ENCODE data around the gene SOCS7. TPM values are rescaled to one million over a fixed set of nuclear protein-coding genes. Genes with fewer than 3 reads are reported as not detected.

SOCS7 gene
- total and polyA plus RNA-seq, 2 of the 4 experiments (the other 2 are of a cell fraction), result 6.5 to 6.8 TPM

- Histone ChIP-seq H4K8ac (ENCODE audit: low read depth in 2 of 2, low read length in 2 of 2) (peak overlapping the region; percentile 70 to 88), H4K5ac (ENCODE audit: low read depth, low read length) (peak overlapping the region; percentile 71), H3K9me3 (ENCODE audit: control insufficient read depth, insufficient read depth, low read length) (no peaks in the 10 kb centered on the region), H4K20me1 (ENCODE audit: insufficient read depth, low read length) (peaks cover 20% of the 10 kb centered on the region), H2BK20ac (ENCODE audit: low read depth, low read length) (peak overlapping the region; percentile 74; the same call in 1 of the 2 replicates), H3K18ac (ENCODE audit: low read depth, low read length) (peak overlapping the region; percentile 57; the same call in 1 of the 2 replicates), H3K27me3 (ENCODE audit: control insufficient read depth, insufficient read depth, low read length) (no peaks in the 10 kb centered on the region), H3K9ac (ENCODE audit: low read depth, low read length) (no peak overlapping the region), H3K4me2 (ENCODE audit: low read depth, low read length) (no peak overlapping the region), H3K4ac (ENCODE audit: low read depth, low read length) (peak overlapping the region; percentile 91), H3K4me1 (ENCODE audit: control insufficient read depth, insufficient read depth, low read length) (peaks cover 37% of the 10 kb centered on the region), H2AFZ (replicated peaks; ENCODE audit: low read length, poor library complexity) (peak overlapping the region; percentile 89), H2BK5ac (ENCODE audit: low read depth, low read length, poor library complexity, severe bottlenecking) (no peak overlapping the region), H4K91ac (ENCODE audit: insufficient read depth, low read depth, low read length) (peak overlapping the region; percentile 68), H2AK9ac (replicated peaks; ENCODE audit: low read depth, low read length, poor library complexity) (peak overlapping the region; percentile 97), H3K4me3 (ENCODE audit: insufficient read depth, low read depth, low read length) (no peak overlapping the region), H3K56ac (ENCODE audit: extremely low read depth, insufficient read depth, low read length) (no peak overlapping the region; the same call in 1 of the 2 replicates), H2AK5ac (ENCODE audit: low read depth, low read length) (peak overlapping the region; percentile 84), H3K14ac (replicated peaks; ENCODE audit: low read depth, low read length) (peak overlapping the region; percentile 86), H2BK15ac (ENCODE audit: low read depth, low read length) (0 out of 3 replicates have a peak overlapping the region, but pooled peaks have one; percentile 64), H3K9me1 (ENCODE audit: insufficient read depth, low read length) (peaks cover 18% of the 10 kb centered on the region; the same call in 1 of the 2 replicates), H3K23ac (ENCODE audit: low read depth, low read length) (peak overlapping the region; percentile 83), H3K36me3 (ENCODE audit: control insufficient read depth, insufficient read depth, low read length) (no peaks in the 10 kb centered on the region), H3K27ac (ENCODE audit: insufficient read depth, low read length) (no peak overlapping the region; the same call in 1 of the 2 replicates), H2BK120ac (ENCODE audit: low read depth, low read length) (peak overlapping the region; percentile 81; the same call in 1 of the 2 replicates), H3K79me1 (ENCODE audit: low read depth in 1 of 2, low read length in 2 of 2) (peaks cover 9 to 39% of the 10 kb centered on the region in 2 experiments)
- ChIA-PET CTCF (no interaction called here), POLR2A (ENCODE audit: unreplicated experiment) (interaction anchor here (0.7 kb wide), 1 partner anchor 188 kb away, joined by 11 read pairs; no protein-coding TSS in a partner anchor)
- WGBS, 2 experiments (ENCODE audit: extremely low coverage in 2 of 2, insufficient read length in 1 of 2), result 29% methylated on average over 3 of the region's 9 CpGs; no CpG with 5 or more reads in 1 of the 2 experiments
- intact Hi-C loops (cut with micrococcal nuclease) (no loop called here), in situ Hi-C loops (cut with MboI; ENCODE audit: low sequenced_read_pairs) (no loop called here), dilution Hi-C loops (cut with HindIII; ENCODE audit: low sequenced_read_pairs, unreplicated experiment) (no loop called here)
- DNase-seq, result no peak
- ATAC-seq (ENCODE audit: low read depth), result no peak
- no peak for TF ChIP-seq RFX5 (IDR thresholded peaks at IDR 0.05; ENCODE audit: low read depth, low read length)
- TF ChIP-seq MXI1 (IDR thresholded peaks at IDR 0.05; ENCODE audit: borderline replicate concordance, low read depth, low read length), result no peak
- TF ChIP-seq MAZ (IDR thresholded peaks at IDR 0.05; ENCODE audit: borderline replicate concordance, low read depth, low read length), result peak; percentile 20; the same call in 1 of the 2 replicates
- TF ChIP-seq MAFK (IDR thresholded peaks at IDR 0.05; ENCODE audit: low read depth, low read length), result no peak
- TF ChIP-seq CHD1 (IDR thresholded peaks at IDR 0.05; ENCODE audit: low read depth, low read length), result no peak
- no peak for TF ChIP-seq RCOR1 (IDR thresholded peaks at IDR 0.05; ENCODE audit: insufficient replicate concordance, low read length)
- BruUV-seq (replicated peaks), result no TSS peak
These were observed 74.1 kb downstream of the SOCS7 start for GRCh38 chr17:38425744-38426143.
